ENCODE results near the gene L3MBTL1.

L3MBTL1 gene

GRCh38 chr20:43535370-43536004, 28.0 kb downstream of the L3MBTL1 start:
- no peak for DNase-seq (ENCODE audit: low read depth in 2 of 2)

GRCh38 chr20:43536041-43536816, 28.7 kb downstream of the L3MBTL1 start:
- no peak for DNase-seq (ENCODE audit: low read depth in 2 of 2)

GRCh38 chr20:43536817-43537440, 29.4 kb downstream of the L3MBTL1 start:
- no peak for DNase-seq (ENCODE audit: low read depth in 2 of 2)

- DNase-seq (ENCODE audit: low read depth in 2 of 2) = peak in 1 of 2 donors; percentile 10
Observed at GRCh38 chr20:43537921-43538877, 30.7 kb downstream of the L3MBTL1 start.

DNA sequence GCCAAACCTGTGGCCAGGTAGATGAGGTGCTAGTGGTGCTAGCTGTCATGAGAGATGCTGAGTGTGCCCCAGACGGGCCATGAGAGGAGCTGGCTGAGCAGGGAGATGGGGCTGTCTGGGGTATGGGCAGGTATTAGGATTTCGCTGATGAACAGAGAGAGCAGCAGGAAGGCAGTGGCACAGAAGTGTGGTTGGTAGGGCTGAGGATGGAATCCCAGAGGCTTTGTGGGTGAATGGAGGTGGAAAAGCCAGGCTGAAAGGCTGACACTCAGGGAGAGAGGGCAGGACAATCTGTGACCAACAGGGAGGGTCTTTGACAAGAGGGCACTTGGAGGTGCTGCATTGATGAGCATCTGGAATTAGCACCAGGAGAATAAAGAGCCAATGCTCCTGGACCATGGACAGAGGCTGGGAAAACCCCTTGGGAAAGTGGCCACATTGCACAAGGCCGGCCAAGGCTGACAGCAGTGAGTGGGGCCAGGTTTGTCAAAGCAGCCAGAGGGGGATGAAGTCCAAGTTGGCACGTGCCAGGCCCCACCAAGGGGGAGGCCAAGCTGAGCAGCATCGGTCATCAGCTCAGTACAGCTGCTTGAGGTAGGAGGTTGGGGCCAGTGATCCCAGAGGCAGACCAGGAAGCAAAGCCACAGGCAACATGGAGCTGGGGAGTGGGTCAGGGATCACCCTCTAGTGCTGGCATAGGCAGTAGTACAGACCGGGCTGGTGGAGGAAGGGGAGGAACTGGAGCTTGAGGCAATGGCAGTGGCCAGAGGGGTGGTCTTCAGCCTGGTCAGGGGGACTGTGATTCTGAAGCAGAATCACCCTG, 31.6 kb downstream of the L3MBTL1 start:
- no peak for DNase-seq (ENCODE audit: low read depth in 2 of 2)

DNA sequence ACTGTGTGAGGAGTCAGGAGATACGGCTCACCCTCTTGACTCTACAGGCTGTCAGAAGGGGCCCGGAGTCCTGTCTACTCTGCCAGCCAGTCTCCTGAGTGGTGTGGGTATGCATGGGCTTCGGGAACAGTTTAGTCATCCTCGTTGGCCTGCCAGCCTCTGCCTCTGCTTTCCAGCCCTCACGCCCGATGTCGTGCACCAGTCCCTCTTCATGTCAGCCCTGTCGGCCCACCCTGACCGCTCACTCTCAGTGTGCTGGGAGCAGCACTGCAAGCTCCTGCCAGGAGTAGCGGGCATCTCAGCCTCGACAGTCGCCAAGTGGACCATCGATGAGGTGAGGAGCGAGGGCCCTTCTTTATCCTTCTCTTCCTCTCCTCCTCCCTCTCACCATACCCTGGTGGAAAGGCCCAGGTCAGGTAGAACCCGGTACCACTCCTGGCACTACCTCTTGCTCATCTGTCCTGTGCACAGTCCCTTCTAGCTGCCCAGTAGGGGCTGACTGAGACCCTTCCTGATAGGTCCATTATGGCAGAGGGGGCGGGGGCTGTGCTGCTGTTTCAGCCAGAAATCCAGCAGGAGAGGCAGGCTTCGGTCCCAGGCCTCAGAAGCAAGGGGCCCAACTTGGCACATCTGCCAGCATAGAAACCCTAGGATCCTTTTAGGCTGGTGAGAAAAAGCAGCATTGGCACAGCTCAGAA, 32.6 kb downstream of the L3MBTL1 start:
- DNase-seq (ENCODE audit: low read depth in 2 of 2) = no peak

- DNase-seq (ENCODE audit: low read depth in 2 of 2) = no peak
Observed at GRCh38 chr20:43540673-43541060, 33.2 kb downstream of the L3MBTL1 start.

- no peak for DNase-seq (ENCODE audit: low read depth in 2 of 2)
Observed at GRCh38 chr20:43541214-43541613, 33.7 kb downstream of the L3MBTL1 start.

GRCh38 chr20:43542161-43542560, 34.7 kb downstream of the L3MBTL1 start:
- no peak for DNase-seq (ENCODE audit: low read depth in 2 of 2)

DNA sequence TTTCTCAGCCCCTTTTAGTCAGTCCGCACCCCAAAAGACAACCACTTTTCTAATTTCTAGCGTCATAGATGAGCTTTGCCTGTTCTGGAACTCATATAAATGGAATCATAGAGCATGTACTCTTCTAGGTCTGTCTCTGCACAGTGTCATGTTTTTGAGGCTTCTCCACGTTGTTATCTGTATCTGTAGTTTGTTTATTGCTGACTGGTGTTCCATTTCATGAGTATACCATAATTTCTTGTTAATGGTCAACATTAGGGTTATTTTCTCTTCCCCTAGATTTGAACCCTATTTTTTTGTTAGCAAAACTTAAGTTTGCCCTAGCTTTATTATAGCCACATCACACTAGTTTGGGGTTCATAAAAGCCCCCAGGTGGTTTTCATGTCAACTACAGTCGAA, 35.2 kb downstream of the L3MBTL1 start:
- DNase-seq (ENCODE audit: low read depth in 2 of 2) = no peak

- no peak for DNase-seq (ENCODE audit: low read depth in 2 of 2)
Observed at GRCh38 chr20:43543138-43543537, 35.6 kb downstream of the L3MBTL1 start.

DNA sequence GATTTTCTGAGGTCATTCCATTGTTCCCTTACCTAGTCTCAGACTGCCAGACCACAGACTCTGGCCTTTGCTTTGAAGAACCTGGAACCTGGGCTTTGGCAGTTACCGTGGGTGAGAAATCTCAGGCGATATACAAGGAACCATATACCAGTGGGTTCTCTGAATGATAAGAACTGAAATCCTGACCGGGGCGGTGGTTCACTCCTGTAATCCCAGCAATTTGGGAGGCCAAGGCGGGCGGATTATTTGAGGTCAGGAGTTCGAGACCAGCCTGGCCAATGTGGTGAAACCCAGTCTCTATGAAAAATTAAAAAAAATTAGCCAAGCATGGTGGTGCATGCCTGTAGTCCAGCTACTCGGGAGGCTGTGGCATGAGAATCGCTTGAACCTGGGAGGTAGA, 37.0 kb downstream of the L3MBTL1 start:
- no peak for DNase-seq (ENCODE audit: low read depth in 2 of 2)

- DNase-seq (ENCODE audit: low read depth in 2 of 2) = no peak
Observed at GRCh38 chr20:43545837-43546578, 38.5 kb downstream of the L3MBTL1 start.

DNA sequence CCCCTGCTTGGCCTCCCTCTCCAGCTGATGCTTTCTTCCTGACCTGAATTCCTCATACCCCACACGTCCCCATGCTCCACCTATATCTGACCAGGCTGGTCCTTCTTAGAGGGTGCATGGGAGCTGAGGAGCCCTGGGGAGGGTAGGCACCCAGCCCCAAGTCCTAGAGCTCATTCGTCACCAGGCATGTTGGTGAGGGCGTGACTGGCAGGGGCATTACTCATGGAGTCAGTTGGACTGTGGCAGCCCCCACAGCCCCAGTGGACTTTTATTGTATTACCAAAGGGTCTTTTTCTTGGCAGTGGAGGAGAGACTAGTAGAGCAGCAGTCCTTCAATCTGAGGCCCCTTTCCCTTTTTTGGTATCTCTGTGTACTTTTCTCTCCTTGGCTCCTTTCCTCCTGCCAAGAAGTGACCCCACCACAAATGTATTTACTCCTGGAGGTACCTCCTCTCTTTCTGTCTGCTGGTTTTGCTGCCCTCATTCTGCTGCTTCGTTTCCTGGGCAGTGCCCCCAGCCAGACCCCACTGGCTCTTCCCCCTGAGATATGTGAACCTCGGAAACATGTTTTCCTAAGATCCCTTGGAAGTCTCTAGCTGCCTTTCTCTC, 40.9 kb downstream of the L3MBTL1 start:
- no peak for DNase-seq (ENCODE audit: low read depth in 2 of 2)

- no peak for DNase-seq (ENCODE audit: low read depth in 2 of 2)
Observed at GRCh38 chr20:43549416-43550065, 42.0 kb downstream of the L3MBTL1 start.

DNA sequence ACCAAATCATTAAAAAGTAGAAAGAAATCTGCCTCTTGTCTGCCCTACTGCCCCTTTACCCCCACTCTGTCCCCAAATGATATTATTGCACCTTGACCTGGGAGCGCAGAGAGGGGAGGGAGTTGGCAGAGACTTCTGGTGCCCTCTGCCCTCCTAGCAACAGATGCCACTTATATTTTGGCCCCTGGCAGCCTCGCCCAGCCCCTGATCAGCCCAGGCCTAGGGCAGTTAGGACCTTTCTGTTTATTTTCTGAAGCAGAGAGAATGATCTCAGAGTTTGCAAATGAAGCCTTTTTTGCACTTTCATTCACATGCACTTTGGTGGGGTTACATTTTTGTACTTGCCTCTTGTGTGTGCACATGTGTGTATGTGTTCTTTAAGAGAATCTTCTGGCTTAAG, 43.0 kb downstream of the L3MBTL1 start:
- no peak for DNase-seq (ENCODE audit: low read depth in 2 of 2)

GRCh38 chr20:43554369-43554768, 46.9 kb downstream of the L3MBTL1 start:
- no peak for DNase-seq (ENCODE audit: low read depth in 2 of 2)

DNA sequence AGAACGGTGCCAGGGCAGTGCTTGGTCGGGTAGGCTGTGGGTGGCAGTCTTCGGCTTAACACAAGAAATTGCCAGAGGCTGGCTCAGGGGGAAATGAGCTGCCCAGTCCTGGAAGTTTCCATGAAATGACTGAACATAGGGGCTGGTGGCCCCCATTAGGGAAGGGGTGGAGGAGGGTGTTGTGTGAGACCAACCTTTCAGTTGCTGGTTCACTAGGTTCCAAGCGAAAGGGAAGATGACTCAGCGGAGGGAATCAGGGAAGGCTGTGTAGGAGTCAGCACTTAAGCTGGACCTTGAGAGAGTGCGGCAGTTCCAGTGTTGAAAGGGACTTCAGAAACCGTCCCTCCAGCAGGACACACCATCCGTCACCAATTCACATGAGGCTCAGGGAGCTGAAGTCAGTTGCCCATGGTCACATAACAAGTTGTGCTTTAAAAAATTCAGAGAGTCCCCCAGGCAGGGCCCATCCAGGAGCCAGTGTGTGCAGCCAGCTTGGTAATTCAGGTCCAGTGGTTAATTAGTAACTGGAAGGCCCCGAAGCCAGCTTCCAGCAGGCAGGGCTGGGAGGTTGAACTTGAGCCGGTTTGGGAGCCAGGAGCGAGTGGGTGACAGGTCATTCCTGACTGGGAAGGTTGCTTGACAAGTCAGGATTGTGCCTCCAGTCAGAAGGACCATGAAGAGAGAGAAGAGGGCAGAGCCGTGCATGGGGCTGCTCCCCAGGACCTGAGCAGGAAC, 51.1 kb downstream of the L3MBTL1 start, which contains the start of gene SGK2:
SGK2 (plus strand) TSS at position 616 of the 735 bp plus-strand sequence. CDS start 7,469 bp downstream, outside the sequence.
- no peak for DNase-seq (ENCODE audit: low read depth in 2 of 2)
